Astrocyte of the spinal cord (primary cell): ENCODE results near the gene CLCN3.

Source experiments
- DNase-seq: peaks from one replicate; pipeline ENCODE4 v3.0.0; 2011; ENCODE audit warnings: low read depth, low spot score
- H3K4me3 ChIP-seq: 2 replicates; pipeline ENCODE4 v1.5.1; 2011; ENCODE audit warnings: low read depth, mild to moderate bottlenecking, low read length, moderate library complexity
- CTCF ChIP-seq: IDR thresholded peaks from 2 replicates; pipeline ENCODE4 v1.5.1; 2012; ENCODE audit warnings: low read depth, mild to moderate bottlenecking, low read length, inconsistent platforms
- in situ Hi-C: cut with HindIII; loops from 2 replicates; pipeline ENCODE4 v1.10.0; 2017; ENCODE audit warnings: low sequenced_read_pairs

CLCN3 gene

GRCh38 chr4:169593050-169593560, 27.3 kb upstream of the CLCN3 start:
- H3K4me3 ChIP-seq, result no peak overlapping the region
- in situ Hi-C loops, result no loop called here
- no peak for DNase-seq
- TF ChIP-seq CTCF, result no peak

- DNase-seq, result no peak
- in situ Hi-C loops, result no loop called here
- no peak for TF ChIP-seq CTCF
- no peak overlapping the region for H3K4me3 ChIP-seq
Observed at GRCh38 chr4:169594560-169595195, 25.7 kb upstream of the CLCN3 start.

GRCh38 chr4:169601016-169601771, 19.2 kb upstream of the CLCN3 start:
- no peak for TF ChIP-seq CTCF
- in situ Hi-C loops, result no loop called here
- no peak for DNase-seq
- H3K4me3 ChIP-seq, result no peak overlapping the region

GRCh38 chr4:169603312-169603711, 17.1 kb upstream of the CLCN3 start:
- H3K4me3 ChIP-seq, result no peak overlapping the region
- DNase-seq, result no peak
- in situ Hi-C loops, result no loop called here
- TF ChIP-seq CTCF, result no peak

GRCh38 chr4:169604131-169604900, 16.1 kb upstream of the CLCN3 start:
- peak; percentile 87 for DNase-seq
- H3K4me3 ChIP-seq, result no peak overlapping the region

More at GRCh38 chr4:169604131-169604900, 16.1 kb upstream of the CLCN3 start:
- no peak for TF ChIP-seq CTCF
- in situ Hi-C loops, result no loop called here
